Chondrocyte (in vitro differentiated cells): Measurements from ENCODE around the gene HOXC5. TPM values are rescaled to one million over a fixed set of nuclear protein-coding genes. Genes with fewer than 3 reads are reported as not detected.

Source experiments
- DNase-seq: peaks from one replicate; pipeline ENCODE4 v3.0.0; 2021; ENCODE audit warnings: mixed read lengths, low spot score
- H3K27ac Mint-ChIP-seq: one replicate; pipeline ENCODE4 v1.8.0; 2021; ENCODE audit warnings: mild to moderate bottlenecking, moderate library complexity, mixed read lengths; ENCODE audit not compliant: unreplicated experiment
- H3K27me3 Mint-ChIP-seq: 2 replicates; pipeline ENCODE4 v1.8.0; 2021; ENCODE audit warnings: low read depth, mixed read lengths
- H3K36me3 Mint-ChIP-seq: 2 replicates; pipeline ENCODE4 v1.8.0; 2021; ENCODE audit warnings: low read depth, mixed read lengths
- H3K4me1 Mint-ChIP-seq: 2 replicates; pipeline ENCODE4 v1.8.0; 2021; ENCODE audit warnings: low read depth, mild to moderate bottlenecking, mixed read lengths
- H3K4me3 Mint-ChIP-seq: one replicate; pipeline ENCODE4 v1.8.0; 2021; ENCODE audit warnings: mild to moderate bottlenecking, moderate library complexity, mixed read lengths; ENCODE audit not compliant: unreplicated experiment
- H3K9me3 Mint-ChIP-seq: 2 replicates; pipeline ENCODE4 v1.8.0; 2021; ENCODE audit warnings: low read depth, mixed read lengths
- CTCF ChIP-seq: fragments of 200-600 bp; sonication (generic); IDR thresholded peaks from 2 replicates; pipeline ENCODE4 v1.5.0; 2021; ENCODE audit warnings: antibody characterized with exemption, mild to moderate bottlenecking, moderate library complexity
- total RNA-seq: library from RNA; stranded (reverse); gene quantifications from 3 replicates; pipeline ENCODE4 v1.2.1, GENCODE V29; 2021

The HOXC5 gene
- total RNA-seq, 1 donor from 2014 or later: not detected

- H3K4me1 Mint-ChIP-seq: peaks cover 2% of the 10 kb centered on the region
- H3K9me3 Mint-ChIP-seq: no peaks in the 10 kb centered on the region
- no peak for TF ChIP-seq CTCF
- no peak within 1 kb of the TSS for H3K27ac Mint-ChIP-seq
- DNase-seq: no peak
- peaks cover 89% of the 10 kb centered on the region for H3K27me3 Mint-ChIP-seq
- no peak within 1 kb of the TSS for H3K4me3 Mint-ChIP-seq
- H3K36me3 Mint-ChIP-seq: no peaks in the 10 kb centered on the region
Measured at GRCh38 chr12:54053751-54054741, 21.2 kb downstream of the HOXC5 start, which contains the start of gene HOXC4. Gene HOXC4 (plus strand): TSS chr12:54053835. CDS start chr12:54053923, 88 bp downstream.

- Mint-ChIP-seq H3K27ac (no peak overlapping the region), H3K36me3 (no peaks in the 10 kb centered on the region), H3K4me1 (peaks cover 2% of the 10 kb centered on the region), H3K27me3 (peaks cover 90% of the 10 kb centered on the region), H3K9me3 (no peaks in the 10 kb centered on the region), H3K4me3 (no peak overlapping the region)
- no peak for DNase-seq
- no peak for TF ChIP-seq CTCF
Measured at GRCh38 chr12:54054742-54055194, 21.9 kb downstream of the HOXC5 start.

GRCh38 chr12:54055552-54055951 is 22.7 kb downstream of the HOXC5 start:
- no peak overlapping the region for H3K4me3 Mint-ChIP-seq
- H3K27me3 Mint-ChIP-seq: peaks cover 88% of the 10 kb centered on the region

GRCh38 chr12:54056110-54056509 is 23.3 kb downstream of the HOXC5 start:
- Mint-ChIP-seq H3K9me3 (no peaks in the 10 kb centered on the region), H3K4me1 (peaks cover 2% of the 10 kb centered on the region), H3K27ac (no peak overlapping the region), H3K36me3 (no peaks in the 10 kb centered on the region), H3K4me3 (no peak overlapping the region), H3K27me3 (peaks cover 88% of the 10 kb centered on the region)
- TF ChIP-seq CTCF: no peak
- no peak for DNase-seq

More at GRCh38 chr12:54055552-54055951, 22.7 kb downstream of the HOXC5 start:
- no peaks in the 10 kb centered on the region for H3K9me3 Mint-ChIP-seq
- DNase-seq: no peak
- H3K36me3 Mint-ChIP-seq: no peaks in the 10 kb centered on the region
- TF ChIP-seq CTCF: no peak
- peaks cover 2% of the 10 kb centered on the region for H3K4me1 Mint-ChIP-seq
- H3K27ac Mint-ChIP-seq: no peak overlapping the region

- H3K9me3 Mint-ChIP-seq: no peaks in the 10 kb centered on the region
- no peak overlapping the region for H3K4me3 Mint-ChIP-seq
- peaks cover 2% of the 10 kb centered on the region for H3K4me1 Mint-ChIP-seq
- no peak overlapping the region for H3K27ac Mint-ChIP-seq
- TF ChIP-seq CTCF: no peak
- no peak for DNase-seq
- no peaks in the 10 kb centered on the region for H3K36me3 Mint-ChIP-seq
- H3K27me3 Mint-ChIP-seq: peaks cover 89% of the 10 kb centered on the region
Measured at GRCh38 chr12:54058128-54058768, 25.4 kb downstream of the HOXC5 start.
